Uterus (tissue), 4 donors: ENCODE results near the gene B4GALNT3. TPM values are rescaled to one million over a fixed set of nuclear protein-coding genes. Genes with fewer than 3 reads are reported as not detected.

Source experiments
- DNase-seq, 2 donors: peaks; one replicate each; pipeline ENCODE4 v3.0.0-alpha.2; 2019 to 2020
- H3K27ac ChIP-seq, 2 donors: fragments of 200-600 bp; sonication (generic); 1 replicate in 1 of 2; 2 replicates in 1 of 2; pipeline ENCODE4 v1.5.1; 2016 to 2018
- H3K27me3 ChIP-seq, 2 donors: fragments of 200-600 bp; sonication (generic); one replicate each; pipeline ENCODE4 v1.5.1; 2018 to 2019; ENCODE audit warnings: control low read depth in 1 of 2
- H3K36me3 ChIP-seq, 2 donors: fragments of 200-600 bp; sonication (generic); one replicate each; pipeline ENCODE4 v1.5.1; 2019; ENCODE audit warnings: control low read depth in 1 of 2
- H3K4me1 ChIP-seq, 2 donors: fragments of 200-600 bp; sonication (generic); one replicate each; pipeline ENCODE4 v1.5.1; 2018 to 2019; ENCODE audit warnings: control low read depth in 1 of 2
- H3K4me3 ChIP-seq, 2 donors: fragments of 200-600 bp; sonication (generic); 1 replicate in 1 of 2; 2 replicates in 1 of 2; pipeline ENCODE4 v1.5.1; 2018 to 2019; ENCODE audit warnings: mild to moderate bottlenecking in 1 of 2
- H3K9me3 ChIP-seq, 2 donors: fragments of 200-600 bp; sonication (generic); one replicate each; pipeline ENCODE4 v1.5.1; 2019; ENCODE audit warnings: control low read depth in 1 of 2
- POLR2A ChIP-seq, 2 donors: fragments of 450-650 bp; IDR thresholded peaks; one replicate each; pipeline ENCODE4 v1.6.1; 2016; ENCODE audit warnings: antibody characterized with exemption in 2 of 2, mild to moderate bottlenecking in 1 of 2, moderate library complexity in 1 of 2
- intact Hi-C: fragments of 100-400 bp; cut with DNase I; formaldehyde crosslinking; loops from one replicate; pipeline ENCODE4 v1.15.1; 2023; ENCODE audit warnings: low total_unique reads
- total RNA-seq, 4 donors: library from RNA; depleted of rRNA in 3 of 4; stranded (reverse); fragments of >200 nt in 3 of 4; gene quantifications; one replicate each; pipeline versions ENCODE4 v1.1.0 to v1.2.4, GENCODE V29; 2014 to 2023
- TF ChIP-seq, protein P1 (sequence below), 4 experiments: fragments of 200-600 bp in 2 of 4; fragments of 450-650 bp in 2 of 4; sonication (generic) in 2 of 4; IDR thresholded peaks; one replicate each; pipeline ENCODE4 v1.5.1; 2016 to 2019; ENCODE audit warnings: antibody characterized with exemption in 4 of 4, mild to moderate bottlenecking in 2 of 4, moderate library complexity in 1 of 4
- donor health status: DM: yes; HTN: yes; CAD: no.

The B4GALNT3 gene
- total RNA-seq, 4 donors from 2014 or later, result 2.2 to 29.2 (median 3.1) TPM

DNA sequence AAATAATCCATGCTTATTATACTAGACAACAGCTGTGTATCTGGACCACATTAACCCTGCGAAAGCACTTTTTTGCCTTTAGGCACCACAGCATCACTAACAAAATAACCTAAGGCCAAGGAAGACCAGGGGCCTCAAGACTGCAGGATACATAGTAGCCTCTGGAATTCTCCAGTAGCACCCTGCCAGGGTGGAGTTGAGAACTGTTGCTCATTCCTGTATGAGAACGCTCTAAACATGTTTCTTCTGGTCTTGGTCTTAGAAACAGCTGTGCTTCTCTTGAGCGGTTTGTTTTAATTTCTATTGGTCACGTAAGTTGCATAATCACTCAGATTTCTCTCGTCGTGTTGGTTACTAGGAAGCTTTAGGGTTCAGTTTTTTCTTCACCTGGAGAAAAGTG, 7.9 kb downstream of the B4GALNT3 start:
- TF ChIP-seq, protein P1, sequence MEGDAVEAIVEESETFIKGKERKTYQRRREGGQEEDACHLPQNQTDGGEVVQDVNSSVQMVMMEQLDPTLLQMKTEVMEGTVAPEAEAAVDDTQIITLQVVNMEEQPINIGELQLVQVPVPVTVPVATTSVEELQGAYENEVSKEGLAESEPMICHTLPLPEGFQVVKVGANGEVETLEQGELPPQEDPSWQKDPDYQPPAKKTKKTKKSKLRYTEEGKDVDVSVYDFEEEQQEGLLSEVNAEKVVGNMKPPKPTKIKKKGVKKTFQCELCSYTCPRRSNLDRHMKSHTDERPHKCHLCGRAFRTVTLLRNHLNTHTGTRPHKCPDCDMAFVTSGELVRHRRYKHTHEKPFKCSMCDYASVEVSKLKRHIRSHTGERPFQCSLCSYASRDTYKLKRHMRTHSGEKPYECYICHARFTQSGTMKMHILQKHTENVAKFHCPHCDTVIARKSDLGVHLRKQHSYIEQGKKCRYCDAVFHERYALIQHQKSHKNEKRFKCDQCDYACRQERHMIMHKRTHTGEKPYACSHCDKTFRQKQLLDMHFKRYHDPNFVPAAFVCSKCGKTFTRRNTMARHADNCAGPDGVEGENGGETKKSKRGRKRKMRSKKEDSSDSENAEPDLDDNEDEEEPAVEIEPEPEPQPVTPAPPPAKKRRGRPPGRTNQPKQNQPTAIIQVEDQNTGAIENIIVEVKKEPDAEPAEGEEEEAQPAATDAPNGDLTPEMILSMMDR (IDR thresholded peaks at IDR 0.05), result no peak
- no peak for TF ChIP-seq POLR2A (IDR thresholded peaks at IDR 0.05)
- Histone ChIP-seq H3K27ac (no peak overlapping the region), H3K9me3 (no peaks in the 10 kb centered on the region), H3K4me3 (no peak overlapping the region), H3K4me1 (no peaks in the 10 kb centered on the region), H3K36me3 (no peaks in the 10 kb centered on the region), H3K27me3 (no peaks in the 10 kb centered on the region)
- intact Hi-C loops, result no loop called here
- no peak for DNase-seq

DNA sequence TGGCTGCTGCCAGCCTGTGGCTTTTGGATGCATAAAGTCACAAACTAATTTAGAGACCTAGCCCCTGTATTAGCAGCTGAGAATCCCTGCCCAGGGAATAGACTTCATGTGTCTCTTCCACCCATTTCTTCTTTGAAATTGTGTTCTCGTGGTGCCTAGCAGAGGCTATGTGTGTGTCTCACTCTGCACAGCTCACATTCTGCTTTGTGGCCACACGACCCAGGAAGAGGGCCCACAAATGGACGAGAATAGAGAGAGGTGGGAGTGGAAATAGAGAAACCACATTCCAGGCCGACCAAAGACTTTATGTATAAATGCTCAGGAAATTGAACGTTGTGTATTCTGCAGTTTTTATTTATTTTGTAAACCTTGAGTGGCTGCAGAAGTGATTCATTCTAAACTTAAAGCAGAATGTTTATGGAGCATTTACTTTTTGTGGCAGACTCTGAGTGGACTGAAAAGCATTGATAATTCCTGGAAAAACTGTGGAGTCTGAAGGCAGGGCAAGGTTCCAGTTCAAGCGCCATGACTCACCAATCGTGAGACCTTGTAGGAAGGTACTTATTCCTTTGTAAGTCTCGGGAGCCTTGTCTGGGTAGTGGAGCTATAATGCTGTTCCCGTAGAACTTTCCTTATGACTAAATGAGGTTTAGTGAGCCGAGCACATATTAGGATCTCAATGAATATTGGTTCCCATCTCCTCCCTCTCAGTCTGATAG, 9.1 kb downstream of the B4GALNT3 start:
- Histone ChIP-seq H3K36me3 (no peaks in the 10 kb centered on the region), H3K9me3 (no peaks in the 10 kb centered on the region), H3K4me1 (no peaks in the 10 kb centered on the region), H3K27me3 (no peaks in the 10 kb centered on the region), H3K4me3 (no peak overlapping the region), H3K27ac (no peak overlapping the region)
- no peak for DNase-seq
- intact Hi-C loops, result no loop called here
- TF ChIP-seq, protein P1 (IDR thresholded peaks at IDR 0.05), result no peak
- TF ChIP-seq POLR2A (IDR thresholded peaks at IDR 0.05), result no peak

DNA sequence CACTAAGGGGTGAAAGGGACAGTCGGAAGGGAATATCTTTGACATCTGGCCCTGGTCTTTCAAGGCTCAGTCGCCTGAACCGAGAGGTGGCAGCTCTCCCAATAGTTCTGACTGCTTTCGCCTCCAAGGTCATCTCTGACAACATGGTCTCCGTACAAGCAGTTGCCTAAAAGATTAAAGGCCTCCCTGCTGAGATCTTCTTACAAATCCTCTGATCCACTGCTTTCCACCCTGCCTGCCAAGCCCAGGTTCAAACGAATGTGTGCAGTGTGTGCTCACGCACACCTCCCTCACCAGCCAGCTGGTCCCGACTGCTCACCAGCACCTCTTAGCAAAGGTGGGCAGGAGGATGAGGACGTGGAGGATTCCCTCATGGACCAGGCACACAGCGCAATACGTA, 10.4 kb downstream of the B4GALNT3 start:
- H3K4me3 ChIP-seq, result no peak overlapping the region
- no peaks in the 10 kb centered on the region for H3K9me3 ChIP-seq
- intact Hi-C loops, result no loop called here
- no peaks in the 10 kb centered on the region for H3K27me3 ChIP-seq
- TF ChIP-seq, protein P1 (IDR thresholded peaks at IDR 0.05), result no peak
- TF ChIP-seq POLR2A (IDR thresholded peaks at IDR 0.05), result no peak
- H3K27ac ChIP-seq, result no peak overlapping the region
- H3K4me1 ChIP-seq, result no peaks in the 10 kb centered on the region
- no peak for DNase-seq
- H3K36me3 ChIP-seq, result no peaks in the 10 kb centered on the region

- Histone ChIP-seq H3K9me3 (no peaks in the 10 kb centered on the region), H3K4me3 (no peak overlapping the region), H3K4me1 (no peaks in the 10 kb centered on the region), H3K36me3 (no peaks in the 10 kb centered on the region), H3K27me3 (no peaks in the 10 kb centered on the region), H3K27ac (no peak overlapping the region)
- DNase-seq, result no peak
- intact Hi-C loops, result no loop called here
- TF ChIP-seq, protein P1 (IDR thresholded peaks at IDR 0.05), result no peak
- TF ChIP-seq POLR2A (IDR thresholded peaks at IDR 0.05), result no peak
Observed at GRCh38 chr12:473198-473597, 13.5 kb downstream of the B4GALNT3 start.

- H3K4me1 ChIP-seq, result no peaks in the 10 kb centered on the region
- H3K27ac ChIP-seq, result no peak overlapping the region
- DNase-seq, result no peak
- H3K4me3 ChIP-seq, result no peak overlapping the region
- no peaks in the 10 kb centered on the region for H3K36me3 ChIP-seq
- no peaks in the 10 kb centered on the region for H3K9me3 ChIP-seq
- intact Hi-C loops, result no loop called here
- H3K27me3 ChIP-seq, result no peaks in the 10 kb centered on the region
- TF ChIP-seq, protein P1 (IDR thresholded peaks at IDR 0.05), result no peak
- no peak for TF ChIP-seq POLR2A (IDR thresholded peaks at IDR 0.05)
Observed at GRCh38 chr12:473863-474577, 14.3 kb downstream of the B4GALNT3 start.
